ENCODE data around the gene INO80C.

- TF ChIP-seq CTCF (IDR thresholded peaks at IDR 0.05; ENCODE audit: insufficient read depth, low read depth, low read length) (no peak), EZH2 (IDR thresholded peaks at IDR 0.05; ENCODE audit: insufficient read depth, low read length) (no peak)
These were observed 19.8 kb downstream of the INO80C start for GRCh38 chr18:35477974-35478373.

Measured in astrocyte (in vitro differentiated cells and primary cell).